ENCODE measurements around the gene ACCSL.
A peak's percentile ranks its signal among the peaks of the same experiment; 100 is the strongest.

ACCSL gene

DNA sequence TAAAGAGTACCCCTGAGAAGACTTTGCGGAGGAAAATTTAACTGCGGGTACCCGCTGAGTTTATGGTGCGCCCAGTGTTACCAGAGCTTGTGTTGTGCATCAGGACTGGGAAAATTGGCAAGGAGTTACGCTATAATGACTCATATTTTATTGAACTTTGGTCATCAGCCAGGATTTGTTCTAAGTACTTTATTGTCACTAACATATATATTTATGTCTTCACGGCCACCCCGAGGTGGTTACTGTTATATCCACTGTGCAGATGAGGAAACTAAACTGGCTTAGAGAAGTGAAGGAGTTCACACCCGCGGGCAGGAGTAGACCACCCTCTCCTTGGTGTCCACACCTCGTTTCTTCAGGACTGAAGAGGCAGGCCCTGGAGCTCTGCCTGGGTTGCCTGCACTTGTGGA, 19.0 kb downstream of the ACCSL start:
- no peak overlapping the region for H3K9ac ChIP-seq (ENCODE audit: low read depth, low read length, poor library complexity)
- peaks cover 0 to 10% of the 10 kb centered on the region in 2 donors for H3K4me1 ChIP-seq (ENCODE audit: control insufficient read depth in 2 of 2, insufficient read depth in 1 of 2, low read depth in 1 of 2, low read length in 2 of 2)
- no peak overlapping the region for H4K8ac ChIP-seq (ENCODE audit: low read depth, low read length)
- H2BK15ac ChIP-seq (ENCODE audit: low read length): no peak overlapping the region
- H3K27ac ChIP-seq (replicated peaks; ENCODE audit: low read length): no peak overlapping the region
- peaks cover 0 to 59% (median 0%) of the 10 kb centered on the region in 3 experiments for H3K27me3 ChIP-seq (ENCODE audit: control insufficient read depth in 3 of 3, insufficient read depth in 3 of 3, low read depth in 1 of 3, low read length in 3 of 3)
- no peaks in the 10 kb centered on the region for H3K79me1 ChIP-seq (ENCODE audit: low read depth, low read length)
- H2BK12ac ChIP-seq (ENCODE audit: low read length): no peak overlapping the region
- no CpG with 5 or more reads among the region's 10 CpGs for WGBS, 2 donors (ENCODE audit: extremely low coverage in 2 of 2, insufficient read length in 2 of 2, insufficient replicate concordance in 1 of 2)
- peak overlapping the region; percentile 68 for H2AFZ ChIP-seq (ENCODE audit: low read length)
- no peak overlapping the region for H4K91ac ChIP-seq (ENCODE audit: low read depth, low read length, poor library complexity)
- peak overlapping the region; percentile 65 for H3K4me2 ChIP-seq (ENCODE audit: insufficient read depth, low read length, poor library complexity, severe bottlenecking)
- no peak overlapping the region for H3K23ac ChIP-seq (ENCODE audit: low read depth, low read length, poor library complexity)
- no peak overlapping the region for H3K14ac ChIP-seq (ENCODE audit: low read length)
- no peak overlapping the region for H3K4ac ChIP-seq (ENCODE audit: low read length)
- H2BK120ac ChIP-seq (ENCODE audit: low read depth, low read length): no peak overlapping the region
- H3K4me3 ChIP-seq (ENCODE audit: low read length in 2 of 2): peak overlapping the region in 1 of 2 donors; percentile 80
- no peaks in the 10 kb centered on the region for H3K9me3 ChIP-seq (replicated peaks in 1 of 2; ENCODE audit: control insufficient read depth in 2 of 2, insufficient read depth in 1 of 2, low read depth in 1 of 2, low read length in 2 of 2)
- no peaks in the 10 kb centered on the region for H3K36me3 ChIP-seq (replicated peaks in 1 of 2; ENCODE audit: control insufficient read depth in 2 of 2, insufficient read depth in 2 of 2, low read length in 2 of 2)
- DNase-seq (ENCODE audit: low spot score): no peak
- H2AK5ac ChIP-seq (ENCODE audit: low read depth, low read length): no peak overlapping the region
- peak overlapping the region; percentile 98 for H3K18ac ChIP-seq (ENCODE audit: low read length)
- peak overlapping the region; percentile 49 for H2BK5ac ChIP-seq (ENCODE audit: low read length)

DNA sequence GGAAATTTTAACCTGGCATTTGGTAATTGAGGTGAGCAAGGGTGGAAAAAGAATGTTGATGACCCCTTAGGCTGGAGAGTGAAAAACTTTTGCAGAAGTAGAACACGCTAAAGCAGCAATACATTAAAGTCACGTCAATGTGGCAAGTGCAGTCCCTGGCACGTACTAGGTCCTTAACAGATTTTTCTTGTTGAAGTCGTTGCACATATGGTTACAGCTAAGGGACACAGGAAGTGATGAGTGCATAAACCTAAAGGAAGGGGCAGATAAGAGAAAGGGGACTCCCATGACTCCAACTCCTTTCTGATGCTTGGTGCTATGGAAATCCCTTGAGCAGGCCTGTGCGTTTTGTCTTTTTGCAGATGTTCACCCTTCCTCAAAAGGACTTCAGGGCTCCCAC, 19.5 kb downstream of the ACCSL start:
- H3K4ac ChIP-seq (ENCODE audit: low read length): no peak overlapping the region
- H3K4me2 ChIP-seq (ENCODE audit: insufficient read depth, low read length, poor library complexity, severe bottlenecking): no peak overlapping the region
- H2AK5ac ChIP-seq (ENCODE audit: low read depth, low read length): no peak overlapping the region
- no peak overlapping the region for H2BK12ac ChIP-seq (ENCODE audit: low read length)
- H2AFZ ChIP-seq (ENCODE audit: low read length): no peak overlapping the region
- no peaks in the 10 kb centered on the region for H3K79me1 ChIP-seq (ENCODE audit: low read depth, low read length)
- H2BK120ac ChIP-seq (ENCODE audit: low read depth, low read length): no peak overlapping the region
- H4K91ac ChIP-seq (ENCODE audit: low read depth, low read length, poor library complexity): no peak overlapping the region
- no peak overlapping the region for H2BK5ac ChIP-seq (ENCODE audit: low read length)
- no peak overlapping the region for H3K27ac ChIP-seq (replicated peaks; ENCODE audit: low read length)
- H3K14ac ChIP-seq (ENCODE audit: low read length): no peak overlapping the region
- H3K9ac ChIP-seq (ENCODE audit: low read depth, low read length, poor library complexity): no peak overlapping the region
- no peaks in the 10 kb centered on the region for H3K9me3 ChIP-seq (replicated peaks in 1 of 2; ENCODE audit: control insufficient read depth in 2 of 2, insufficient read depth in 1 of 2, low read depth in 1 of 2, low read length in 2 of 2)
- no peaks in the 10 kb centered on the region for H3K36me3 ChIP-seq (replicated peaks in 1 of 2; ENCODE audit: control insufficient read depth in 2 of 2, insufficient read depth in 2 of 2, low read length in 2 of 2)
- WGBS, 2 donors (ENCODE audit: extremely low coverage in 2 of 2, insufficient read length in 2 of 2, insufficient replicate concordance in 1 of 2): no CpG with 5 or more reads among the region's 5 CpGs
- DNase-seq (ENCODE audit: low spot score): no peak
- H4K8ac ChIP-seq (ENCODE audit: low read depth, low read length): no peak overlapping the region
- H2BK15ac ChIP-seq (ENCODE audit: low read length): no peak overlapping the region
- no peak overlapping the region for H3K4me3 ChIP-seq (ENCODE audit: low read length in 2 of 2)
- no peak overlapping the region for H3K18ac ChIP-seq (ENCODE audit: low read length)
- H3K23ac ChIP-seq (ENCODE audit: low read depth, low read length, poor library complexity): no peak overlapping the region
- H3K27me3 ChIP-seq (ENCODE audit: control insufficient read depth in 3 of 3, insufficient read depth in 3 of 3, low read depth in 1 of 3, low read length in 3 of 3): peaks cover 0 to 55% (median 0%) of the 10 kb centered on the region in 3 experiments
- peaks cover 0 to 10% of the 10 kb centered on the region in 2 donors for H3K4me1 ChIP-seq (ENCODE audit: control insufficient read depth in 2 of 2, insufficient read depth in 1 of 2, low read depth in 1 of 2, low read length in 2 of 2)

DNA sequence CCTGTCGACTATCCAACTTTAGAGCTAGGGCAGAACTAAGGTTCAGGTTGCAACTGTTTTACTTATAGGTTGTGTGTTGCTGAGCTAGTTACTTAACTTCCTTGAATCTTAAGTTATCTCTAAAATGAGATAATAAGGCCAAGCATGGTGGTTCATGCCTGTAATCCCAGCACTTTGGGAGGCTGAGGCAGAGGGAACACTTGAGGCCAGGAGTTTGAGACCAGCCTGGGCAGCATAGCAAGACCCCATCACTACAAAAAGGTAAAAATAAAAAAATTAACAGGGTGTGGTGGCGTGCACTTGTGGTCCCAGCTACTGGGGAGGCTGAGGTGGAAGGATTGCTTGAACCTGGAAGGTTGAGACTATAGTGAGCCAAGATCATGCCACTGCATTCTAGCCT, 20.4 kb downstream of the ACCSL start:
- Histone ChIP-seq H3K27me3 (ENCODE audit: control insufficient read depth in 3 of 3, insufficient read depth in 3 of 3, low read depth in 1 of 3, low read length in 3 of 3) (peaks cover 0 to 48% (median 0%) of the 10 kb centered on the region in 3 experiments), H3K36me3 (replicated peaks in 1 of 2; ENCODE audit: control insufficient read depth in 2 of 2, insufficient read depth in 2 of 2, low read length in 2 of 2) (no peaks in the 10 kb centered on the region), H2BK12ac (ENCODE audit: low read length) (no peak overlapping the region), H2AFZ (ENCODE audit: low read length) (no peak overlapping the region), H2AK5ac (ENCODE audit: low read depth, low read length) (no peak overlapping the region), H3K4me1 (ENCODE audit: control insufficient read depth in 2 of 2, insufficient read depth in 1 of 2, low read depth in 1 of 2, low read length in 2 of 2) (peaks cover 0 to 10% of the 10 kb centered on the region in 2 donors), H3K4ac (ENCODE audit: low read length) (no peak overlapping the region), H2BK120ac (ENCODE audit: low read depth, low read length) (no peak overlapping the region), H3K14ac (ENCODE audit: low read length) (no peak overlapping the region), H3K9ac (ENCODE audit: low read depth, low read length, poor library complexity) (no peak overlapping the region), H3K27ac (replicated peaks; ENCODE audit: low read length) (no peak overlapping the region), H3K4me2 (ENCODE audit: insufficient read depth, low read length, poor library complexity, severe bottlenecking) (no peak overlapping the region), H2BK15ac (ENCODE audit: low read length) (no peak overlapping the region), H2BK5ac (ENCODE audit: low read length) (no peak overlapping the region), H4K8ac (ENCODE audit: low read depth, low read length) (no peak overlapping the region), H3K23ac (ENCODE audit: low read depth, low read length, poor library complexity) (no peak overlapping the region), H3K4me3 (ENCODE audit: low read length in 2 of 2) (no peak overlapping the region), H4K91ac (ENCODE audit: low read depth, low read length, poor library complexity) (no peak overlapping the region), H3K9me3 (replicated peaks in 1 of 2; ENCODE audit: control insufficient read depth in 2 of 2, insufficient read depth in 1 of 2, low read depth in 1 of 2, low read length in 2 of 2) (no peaks in the 10 kb centered on the region), H3K18ac (ENCODE audit: low read length) (no peak overlapping the region), H3K79me1 (ENCODE audit: low read depth, low read length) (no peaks in the 10 kb centered on the region)
- no peak for DNase-seq (ENCODE audit: low spot score)
- no CpG with 5 or more reads among the region's 2 CpGs for WGBS, 2 donors (ENCODE audit: extremely low coverage in 2 of 2, insufficient read length in 2 of 2, insufficient replicate concordance in 1 of 2)

- no peak overlapping the region for H2AK5ac ChIP-seq (ENCODE audit: low read depth, low read length)
- H2BK12ac ChIP-seq (ENCODE audit: low read length): no peak overlapping the region
- no peak overlapping the region for H2AFZ ChIP-seq (ENCODE audit: low read length)
- H3K9ac ChIP-seq (ENCODE audit: low read depth, low read length, poor library complexity): no peak overlapping the region
- WGBS, 2 donors (ENCODE audit: extremely low coverage in 2 of 2, insufficient read length in 2 of 2, insufficient replicate concordance in 1 of 2): no CpG with 5 or more reads among the region's 3 CpGs
- H3K18ac ChIP-seq (ENCODE audit: low read length): no peak overlapping the region
- H3K27me3 ChIP-seq (ENCODE audit: control insufficient read depth in 3 of 3, insufficient read depth in 3 of 3, low read depth in 1 of 3, low read length in 3 of 3): peaks cover 0 to 19% (median 0%) of the 10 kb centered on the region in 3 experiments
- H2BK5ac ChIP-seq (ENCODE audit: low read length): no peak overlapping the region
- no peak overlapping the region for H2BK120ac ChIP-seq (ENCODE audit: low read depth, low read length)
- no peak overlapping the region for H4K91ac ChIP-seq (ENCODE audit: low read depth, low read length, poor library complexity)
- no peaks in the 10 kb centered on the region for H3K36me3 ChIP-seq (replicated peaks in 1 of 2; ENCODE audit: control insufficient read depth in 2 of 2, insufficient read depth in 2 of 2, low read length in 2 of 2)
- no peak overlapping the region for H3K4me3 ChIP-seq (ENCODE audit: low read length in 2 of 2)
- no peaks in the 10 kb centered on the region for H3K79me1 ChIP-seq (ENCODE audit: low read depth, low read length)
- H3K4ac ChIP-seq (ENCODE audit: low read length): no peak overlapping the region
- no peak overlapping the region for H3K23ac ChIP-seq (ENCODE audit: low read depth, low read length, poor library complexity)
- no peak overlapping the region for H4K8ac ChIP-seq (ENCODE audit: low read depth, low read length)
- no peaks in the 10 kb centered on the region for H3K9me3 ChIP-seq (replicated peaks in 1 of 2; ENCODE audit: control insufficient read depth in 2 of 2, insufficient read depth in 1 of 2, low read depth in 1 of 2, low read length in 2 of 2)
- no peak overlapping the region for H2BK15ac ChIP-seq (ENCODE audit: low read length)
- no peak overlapping the region for H3K4me2 ChIP-seq (ENCODE audit: insufficient read depth, low read length, poor library complexity, severe bottlenecking)
- no peak overlapping the region for H3K27ac ChIP-seq (replicated peaks; ENCODE audit: low read length)
- peaks cover 0 to 4% of the 10 kb centered on the region in 2 donors for H3K4me1 ChIP-seq (ENCODE audit: control insufficient read depth in 2 of 2, insufficient read depth in 1 of 2, low read depth in 1 of 2, low read length in 2 of 2)
- DNase-seq (ENCODE audit: low spot score): no peak
- no peak overlapping the region for H3K14ac ChIP-seq (ENCODE audit: low read length)
These were observed 23.4 kb downstream of the ACCSL start for GRCh38 chr11:44071157-44071556.
